AG09319 (cell line): ENCODE results near the gene UACA.

Experiments used
- DNase-seq: peaks from one replicate; pipeline ENCODE4 v3.0.0-alpha.2; 2010; ENCODE audit warnings: low read depth; ENCODE audit errors: extremely low read depth
- CTCF ChIP-seq: IDR thresholded peaks from 2 replicates; pipeline ENCODE4 v1.5.1; 2011; ENCODE audit warnings: low read depth, mild to moderate bottlenecking, inconsistent platforms, low read length, moderate library complexity

UACA gene

GRCh38 chr15:70605606-70606410 is 157.6 kb downstream of the UACA start:
- no peak for TF ChIP-seq CTCF
- DNase-seq, result peak; percentile 44

- DNase-seq, result no peak
Measured at GRCh38 chr15:70604666-70605315, 158.6 kb downstream of the UACA start.

More at GRCh38 chr15:70604666-70605315, 158.6 kb downstream of the UACA start:
- no peak for TF ChIP-seq CTCF
